GM12864 (cell line): ENCODE measurements around the gene IFNA2.

Experiments
- DNase-seq: peaks from one replicate; pipeline ENCODE4 v3.0.0-alpha.2; 2011; ENCODE audit warnings: low read depth
- H3K4me3 ChIP-seq: 2 replicates; pipeline ENCODE4 v1.5.1; 2011; ENCODE audit warnings: mild to moderate bottlenecking, low read depth, low read length, control low read depth
- CTCF ChIP-seq: IDR thresholded peaks from 2 replicates; pipeline ENCODE4 v1.5.1; 2011; ENCODE audit warnings: low read depth, mild to moderate bottlenecking, moderate library complexity, low read length, control low read depth, inconsistent platforms; ENCODE audit errors: missing control alignments

The IFNA2 gene

GRCh38 chr9:21414220-21414940 lies 29.2 kb upstream of the IFNA2 start:
- TF ChIP-seq CTCF, result no peak
- H3K4me3 ChIP-seq, result no peak overlapping the region
- no peak for DNase-seq

- no peak overlapping the region for H3K4me3 ChIP-seq
- TF ChIP-seq CTCF, result peak; percentile 68
- DNase-seq, result no peak
These were observed 28.4 kb upstream of the IFNA2 start for GRCh38 chr9:21413624-21414023.

- no peak overlapping the region for H3K4me3 ChIP-seq
- TF ChIP-seq CTCF, result no peak
- no peak for DNase-seq
These were observed 28.0 kb upstream of the IFNA2 start for GRCh38 chr9:21413151-21413550.

GRCh38 chr9:21412107-21412506 lies 26.9 kb upstream of the IFNA2 start:
- no peak for TF ChIP-seq CTCF
- DNase-seq, result no peak
- H3K4me3 ChIP-seq, result no peak overlapping the region

- DNase-seq, result no peak
- H3K4me3 ChIP-seq, result no peak within 1 kb of the TSS
- TF ChIP-seq CTCF, result no peak
These were observed 23.6 kb upstream of the IFNA2 start, which contains the start of gene IFNA8 for GRCh38 chr9:21408817-21409216. IFNA8 (plus strand) TSS chr9:21409117; CDS start chr9:21409177, 60 bp downstream.

- no peak for TF ChIP-seq CTCF
- no peak for DNase-seq
- H3K4me3 ChIP-seq, result no peak overlapping the region
These were observed 18.9 kb upstream of the IFNA2 start for GRCh38 chr9:21404146-21404545.
